ENCODE results near the gene PRRC2C.
A peak's percentile ranks its signal among the peaks of the same experiment; 100 is the strongest.
"Not testable (repeated sequence)": the region's sequence is repeated elsewhere in the genome, so short reads cannot be mapped to it uniquely, and the experiment has no call there.

PRRC2C gene
- total RNA-seq = 743 reads per million, percentile 99 among the genes with 10 or more reads in this experiment

GRCh38 chr1:171485375-171486047, at the start of gene PRRC2C:
Gene PRRC2C, plus strand, starts transcription at chr1:171485530. Its CDS starts 26,559 bp downstream, at chr1:171512089.
- DNase-seq = peak; percentile 93

DNA sequence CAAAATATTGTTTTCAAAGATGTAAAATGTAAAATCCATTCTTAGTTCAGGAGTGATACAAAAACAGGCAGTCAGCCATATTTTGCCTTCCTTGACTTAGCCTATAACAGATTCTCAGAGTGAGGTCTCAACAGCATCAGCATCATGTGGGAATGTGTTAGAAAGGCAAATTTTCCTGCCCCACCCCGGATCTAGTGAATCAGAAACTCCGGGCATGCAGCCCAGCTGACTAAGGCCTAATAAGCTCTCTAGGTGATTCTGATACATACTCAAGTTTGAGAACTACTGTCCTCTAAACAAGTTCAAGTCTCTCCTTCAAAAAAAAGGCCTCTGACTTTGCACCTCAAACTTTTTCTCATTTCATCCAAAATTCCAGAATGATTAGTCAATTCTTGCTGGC, 46.9 kb upstream of the PRRC2C start:
- DNase-seq = no peak

DNA sequence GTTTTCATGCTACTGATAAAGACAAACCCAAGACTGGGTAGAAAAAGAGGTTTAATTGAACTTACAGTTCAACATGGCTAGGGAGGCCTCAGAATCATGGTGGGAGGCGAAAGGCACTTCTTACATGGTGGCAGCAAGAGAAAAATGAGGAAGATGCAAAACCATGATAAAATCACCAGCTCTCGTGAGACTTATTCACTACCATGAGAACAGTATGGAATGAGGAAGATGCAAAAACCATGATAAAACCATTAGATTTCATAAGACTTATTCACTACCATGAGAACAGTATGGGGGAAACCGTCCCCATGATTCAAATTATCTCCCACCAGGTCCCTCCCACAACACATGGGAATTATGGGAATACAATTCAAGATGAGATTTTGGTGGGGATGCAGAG, 45.1 kb upstream of the PRRC2C start:
- not testable (repeated sequence) for DNase-seq

DNA sequence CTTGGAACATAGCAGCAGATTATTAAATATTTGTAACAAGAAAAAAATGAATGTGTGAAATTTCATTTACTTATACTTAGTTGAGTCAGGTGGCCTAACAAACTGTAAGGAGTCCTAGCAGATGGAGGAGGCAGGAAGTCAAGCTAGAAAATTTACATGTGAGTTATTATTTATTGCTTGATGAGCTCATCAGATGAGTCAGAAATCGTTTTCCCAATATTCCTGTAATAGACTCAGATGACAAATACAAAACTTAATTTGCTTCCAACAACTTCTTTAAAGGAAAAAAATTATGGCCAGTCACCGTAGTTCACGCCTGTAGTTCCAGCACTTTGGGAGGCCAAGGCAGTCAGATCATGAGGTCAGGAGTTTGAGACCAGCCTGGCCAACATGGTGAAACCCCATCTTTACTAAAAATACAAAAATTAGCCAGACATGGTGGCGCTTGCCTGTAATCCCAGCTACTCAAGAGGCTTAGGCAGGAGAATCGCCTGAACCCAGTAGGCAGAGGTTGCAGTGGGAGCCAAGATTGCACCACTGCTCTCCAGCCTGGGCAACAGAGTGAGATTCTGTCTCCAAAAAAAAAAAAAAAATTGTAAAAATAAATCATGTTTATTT, 43.9 kb upstream of the PRRC2C start:
- not testable (repeated sequence) for DNase-seq

- no peak for DNase-seq
These were observed 38.9 kb upstream of the PRRC2C start for GRCh38 chr1:171446386-171446785.

- no peak for DNase-seq
These were observed 29.4 kb upstream of the PRRC2C start for GRCh38 chr1:171455967-171456366.

DNA sequence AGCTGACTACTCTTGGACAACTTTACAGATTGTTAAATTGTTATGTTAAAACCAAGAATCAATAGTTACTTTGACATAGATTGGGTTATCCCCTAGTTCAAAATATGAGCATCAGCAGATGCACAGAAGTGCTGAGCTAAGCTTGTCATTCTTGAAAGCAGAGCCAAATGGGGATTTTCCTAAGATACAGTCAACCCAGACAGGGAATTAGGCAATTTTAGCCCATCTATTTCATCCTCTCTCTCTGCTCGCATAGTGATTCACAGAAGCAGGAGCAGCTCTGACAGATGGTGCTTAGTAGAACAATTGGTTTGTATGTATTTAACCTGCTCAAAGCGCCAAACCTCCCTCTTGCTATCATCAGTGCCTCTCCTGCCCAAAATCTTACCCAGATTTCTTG, 27.9 kb upstream of the PRRC2C start:
- DNase-seq = no peak

DNA sequence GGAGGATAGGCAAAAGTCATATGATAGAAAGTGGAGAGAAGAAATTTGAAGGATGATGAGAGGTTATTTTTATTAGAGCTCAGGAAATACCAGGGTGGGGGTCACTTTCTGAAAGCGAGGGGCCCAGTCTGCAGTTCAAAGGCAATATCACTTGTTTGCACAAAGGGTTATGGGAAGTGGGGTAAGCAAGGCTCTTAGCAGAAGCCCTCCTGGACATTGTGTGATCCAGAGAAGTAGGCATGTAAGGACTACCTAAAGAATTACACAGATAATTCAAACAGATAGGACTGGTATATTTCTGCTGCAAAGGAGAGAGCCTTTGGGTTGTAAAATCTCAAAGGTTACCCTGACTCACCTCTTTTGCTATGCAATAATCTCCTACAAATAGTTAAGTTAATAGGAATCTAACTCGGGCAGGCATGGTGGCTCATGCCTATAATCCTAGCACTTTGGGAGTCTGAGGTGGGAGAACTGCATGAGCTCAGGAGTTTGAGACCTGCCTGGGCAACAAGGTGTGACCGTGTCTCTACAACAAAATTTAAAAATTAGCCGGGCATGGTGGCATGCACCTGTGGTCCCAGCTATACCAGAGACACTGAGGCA, 25.2 kb upstream of the PRRC2C start:
- DNase-seq = no peak

- DNase-seq = no peak
These were observed 17.7 kb upstream of the PRRC2C start for GRCh38 chr1:171467626-171468025.

- no peak for DNase-seq
These were observed 17.1 kb upstream of the PRRC2C start for GRCh38 chr1:171468120-171468750.

DNA sequence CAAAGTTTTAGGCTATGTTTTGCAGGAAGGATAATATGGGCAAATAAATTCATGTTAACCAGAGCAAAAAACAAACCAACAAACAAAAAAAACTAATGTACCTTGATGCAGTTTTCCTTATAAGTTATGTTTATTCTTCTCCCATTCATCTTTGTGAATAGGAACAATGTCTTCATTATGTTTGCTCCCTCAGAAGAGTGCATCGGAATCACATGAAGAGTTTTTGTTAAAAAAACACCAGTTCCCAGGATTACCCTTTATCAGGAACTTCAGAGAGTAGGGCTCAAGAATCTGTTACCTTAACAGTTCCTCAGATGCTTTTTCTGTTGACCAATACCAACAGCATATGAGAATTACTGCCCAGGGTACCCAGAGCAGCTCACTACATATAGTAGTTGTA, 14.6 kb upstream of the PRRC2C start:
- DNase-seq = no peak

GRCh38 chr1:171472183-171472647, 13.1 kb upstream of the PRRC2C start:
- DNase-seq = no peak

DNA sequence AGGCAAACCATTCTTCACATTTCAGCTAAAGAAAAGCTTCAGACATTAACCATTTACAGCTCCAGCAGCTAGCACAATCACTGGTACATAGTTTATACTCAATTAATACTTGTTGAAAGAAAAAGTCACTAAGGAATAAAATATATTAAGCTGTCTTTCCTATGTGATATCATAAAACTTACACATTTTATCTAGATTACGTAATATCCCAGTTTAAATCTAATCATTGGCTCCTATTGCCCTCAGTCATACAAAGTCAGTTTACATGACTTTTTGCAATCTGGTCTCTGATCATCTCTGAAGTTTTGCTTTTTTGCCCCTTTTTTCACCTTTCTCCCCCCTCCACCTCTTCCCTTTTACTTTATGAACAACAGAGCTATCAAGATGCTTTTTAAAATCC, 8.5 kb upstream of the PRRC2C start:
- no peak for DNase-seq

- DNase-seq = no peak
These were observed 7.5 kb upstream of the PRRC2C start for GRCh38 chr1:171477804-171478203.

- DNase-seq = no peak
These were observed 5.3 kb upstream of the PRRC2C start for GRCh38 chr1:171480035-171480434.

GRCh38 chr1:171484760-171485374, 463 bp upstream of the PRRC2C start:
- no peak for DNase-seq

DNA sequence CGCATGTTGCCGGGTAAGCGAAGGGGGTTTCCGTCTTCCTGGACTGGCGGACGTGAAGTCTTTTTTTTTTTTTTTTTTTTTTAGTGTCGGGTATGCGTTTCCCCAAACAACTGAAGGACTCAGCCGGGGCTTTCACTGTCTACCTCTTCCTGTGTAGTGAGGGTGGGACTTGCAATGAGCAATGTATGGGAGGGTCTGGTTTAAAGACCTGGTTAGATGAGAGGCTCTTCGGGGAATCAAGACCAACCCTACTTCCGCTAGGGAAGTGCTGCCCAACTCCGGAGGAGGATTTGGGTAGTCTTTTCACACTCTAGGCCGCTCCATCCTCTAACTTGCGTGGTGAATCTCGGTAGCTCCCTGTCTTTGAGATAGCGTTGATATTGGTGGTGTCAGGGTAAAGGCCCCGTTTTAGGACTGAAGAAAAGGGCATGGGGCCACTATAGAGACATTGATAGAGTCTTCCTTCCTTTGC, 754 bp downstream of the PRRC2C start:
- DNase-seq = peak; percentile 81

GRCh38 chr1:171487038-171487437, 1.7 kb downstream of the PRRC2C start:
- DNase-seq = no peak

- no peak for DNase-seq
These were observed 3.0 kb downstream of the PRRC2C start for GRCh38 chr1:171488190-171488929.

- no peak for DNase-seq
These were observed 8.7 kb downstream of the PRRC2C start for GRCh38 chr1:171494076-171494475.

DNA sequence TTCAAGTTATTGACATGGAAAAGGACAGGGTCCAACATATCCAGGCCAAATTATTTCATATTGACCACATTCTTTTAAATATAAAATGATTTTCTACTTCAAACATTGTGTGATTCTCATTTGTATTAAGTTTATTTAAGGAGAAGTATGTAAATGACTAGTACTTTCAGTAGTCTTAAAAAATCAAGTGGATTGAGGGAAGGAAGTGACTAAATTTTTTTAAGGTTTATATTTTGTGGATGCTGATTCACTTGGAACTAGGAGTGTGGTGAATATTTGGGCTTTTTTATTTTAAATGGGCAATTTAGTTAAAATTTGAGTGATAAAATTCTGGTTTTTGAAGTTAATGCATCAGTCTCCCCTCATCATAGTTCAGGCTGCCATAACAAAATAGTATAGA, 10.1 kb downstream of the PRRC2C start:
- no peak for DNase-seq

DNA sequence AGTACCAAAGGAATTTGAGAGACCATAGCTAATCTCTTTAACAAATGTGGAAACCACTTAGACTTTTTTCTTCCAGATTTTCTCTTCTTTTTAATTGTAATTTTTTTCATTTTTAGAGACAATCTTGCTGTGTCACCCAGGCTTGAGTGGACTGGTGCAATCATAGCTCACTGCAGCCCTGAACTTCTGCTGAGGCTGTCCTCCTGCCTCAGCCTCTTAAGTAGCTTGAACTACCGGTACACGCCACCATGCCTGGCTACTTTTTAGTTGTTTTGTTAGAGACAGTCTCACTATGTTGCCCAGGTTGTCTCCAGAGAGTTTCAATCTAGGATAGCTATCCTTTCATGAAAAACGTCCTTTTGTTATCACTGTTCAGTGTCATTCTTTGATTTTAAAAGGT, 15.0 kb downstream of the PRRC2C start:
- no peak for DNase-seq

Measured in effector CD4-positive, alpha-beta T cell (primary cell).